Stimulated activated CD4-positive, alpha-beta T cell treated with anti-CD3 and anti-CD28 coated beads, TNF-alpha, amount 100 ng/mL, for 48 hours (primary cell): ENCODE data around the gene PPM1F.
"Not testable (repeated sequence)": the region's sequence is repeated elsewhere in the genome, so short reads cannot be mapped to it uniquely, and the experiment has no call there.

Experiments used
- DNase-seq, 3 donors: peaks; one replicate each; pipeline ENCODE4 v3.0.0-alpha.2; 2020; ENCODE audit warnings: low read depth in 3 of 3

Gene PPM1F

GRCh38 chr22:21942407-21943343, 10.0 kb downstream of the PPM1F start:
- DNase-seq = no peak

- no peak for DNase-seq
Observed at GRCh38 chr22:21941921-21942320, 10.7 kb downstream of the PPM1F start.

DNA sequence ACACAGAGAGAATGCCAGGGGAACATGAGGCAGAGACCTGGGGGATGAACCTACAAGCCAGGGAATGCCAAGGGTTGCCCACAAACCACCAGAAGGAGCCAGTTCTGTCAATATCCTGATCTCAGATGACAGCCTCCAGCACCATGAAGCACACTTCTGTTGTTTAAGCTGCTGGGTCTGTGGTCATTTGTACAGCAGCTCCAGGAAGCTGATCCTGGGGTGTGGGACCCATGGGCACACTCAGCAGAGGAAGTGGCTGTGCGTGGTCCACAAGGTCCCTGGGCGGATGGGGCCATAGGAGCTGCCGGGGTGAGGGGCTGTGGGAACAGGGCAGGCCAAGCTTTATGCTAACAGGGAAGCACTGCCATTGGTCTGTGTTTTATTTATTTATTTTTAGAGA, 12.1 kb downstream of the PPM1F start:
- DNase-seq = no peak

GRCh38 chr22:21939935-21940334, 12.7 kb downstream of the PPM1F start:
- DNase-seq = not testable (repeated sequence)

DNA sequence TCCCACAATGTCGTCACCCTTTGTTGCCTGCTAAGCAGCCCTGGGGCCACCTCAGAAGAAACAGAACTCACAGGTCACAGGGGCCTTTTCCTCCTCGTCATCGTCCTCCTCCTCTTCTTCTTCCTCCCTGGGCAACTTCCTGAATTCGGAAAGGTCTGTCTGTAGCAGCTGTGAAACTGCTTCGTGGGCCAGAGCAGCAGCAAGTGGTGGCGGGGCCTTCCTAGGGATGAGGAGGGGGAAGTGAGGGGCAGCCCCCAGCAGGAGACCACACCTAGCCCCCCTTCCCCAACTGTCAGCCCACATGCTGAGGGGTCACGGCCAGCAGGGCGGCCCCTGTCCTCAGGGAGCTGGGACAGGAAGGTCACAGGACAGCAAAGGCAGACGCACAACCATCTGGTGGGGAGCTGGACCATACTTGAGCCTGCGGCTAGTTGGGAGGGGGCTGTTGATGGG, 13.2 kb downstream of the PPM1F start:
- DNase-seq = no peak

DNA sequence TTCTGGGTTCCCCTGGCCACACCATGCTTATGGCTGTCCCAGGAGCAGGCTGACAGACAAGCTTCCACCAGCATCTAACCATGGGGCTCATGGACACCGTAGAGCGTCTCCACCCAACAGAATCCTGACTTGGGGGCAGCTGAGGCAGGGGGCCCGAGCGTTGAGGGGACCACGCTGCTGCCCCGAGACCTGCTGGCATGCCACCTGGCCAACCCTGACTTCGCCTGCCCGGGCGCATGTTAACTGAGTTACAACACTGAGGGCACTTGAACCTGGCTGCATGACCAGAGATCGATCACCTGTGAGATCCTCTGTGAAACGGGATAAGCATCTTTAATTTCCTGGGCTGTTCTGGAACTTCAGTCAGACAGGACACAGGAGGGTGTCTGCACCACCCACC, 13.7 kb downstream of the PPM1F start:
- DNase-seq = no peak

DNA sequence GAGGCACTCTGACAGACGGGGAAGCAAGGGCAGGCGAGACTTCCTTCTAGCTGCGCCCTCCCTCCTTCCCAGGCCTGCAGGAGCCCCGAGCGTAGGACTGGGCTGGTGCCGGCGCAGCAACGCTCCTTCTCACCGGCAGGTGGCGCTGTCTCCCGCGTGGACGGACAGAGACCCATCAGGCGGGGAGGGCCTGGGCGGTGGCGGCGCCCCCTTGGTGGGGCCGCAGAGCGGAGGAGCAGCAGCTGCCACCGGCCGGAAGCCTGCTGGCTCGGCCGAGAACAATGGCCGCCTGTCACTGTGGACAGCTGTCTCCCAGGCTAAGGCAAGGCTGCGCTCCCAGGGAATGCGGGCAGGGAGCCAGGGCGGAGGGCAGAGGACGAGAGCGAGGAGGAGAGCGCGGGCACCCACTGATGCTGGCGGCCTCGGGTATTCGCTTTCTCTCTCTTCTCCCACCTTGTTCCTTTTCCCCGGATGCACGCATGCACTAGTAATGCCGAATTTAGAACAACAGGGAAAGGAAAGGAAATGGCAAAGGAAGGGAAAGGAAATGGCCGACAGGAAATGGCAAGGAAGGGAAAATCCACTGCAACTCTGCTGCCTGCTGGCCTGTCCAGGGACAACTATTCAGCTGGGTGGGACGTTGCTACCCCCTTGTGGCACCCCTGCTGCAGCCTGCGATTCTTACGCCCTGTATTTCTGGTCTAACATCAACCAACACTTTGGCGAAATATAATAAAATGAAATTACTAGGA, 14.4 kb downstream of the PPM1F start:
- peak; percentile 80 to 91 (median 84) for DNase-seq

GRCh38 chr22:21937821-21938070, 14.9 kb downstream of the PPM1F start:
- no peak for DNase-seq

DNA sequence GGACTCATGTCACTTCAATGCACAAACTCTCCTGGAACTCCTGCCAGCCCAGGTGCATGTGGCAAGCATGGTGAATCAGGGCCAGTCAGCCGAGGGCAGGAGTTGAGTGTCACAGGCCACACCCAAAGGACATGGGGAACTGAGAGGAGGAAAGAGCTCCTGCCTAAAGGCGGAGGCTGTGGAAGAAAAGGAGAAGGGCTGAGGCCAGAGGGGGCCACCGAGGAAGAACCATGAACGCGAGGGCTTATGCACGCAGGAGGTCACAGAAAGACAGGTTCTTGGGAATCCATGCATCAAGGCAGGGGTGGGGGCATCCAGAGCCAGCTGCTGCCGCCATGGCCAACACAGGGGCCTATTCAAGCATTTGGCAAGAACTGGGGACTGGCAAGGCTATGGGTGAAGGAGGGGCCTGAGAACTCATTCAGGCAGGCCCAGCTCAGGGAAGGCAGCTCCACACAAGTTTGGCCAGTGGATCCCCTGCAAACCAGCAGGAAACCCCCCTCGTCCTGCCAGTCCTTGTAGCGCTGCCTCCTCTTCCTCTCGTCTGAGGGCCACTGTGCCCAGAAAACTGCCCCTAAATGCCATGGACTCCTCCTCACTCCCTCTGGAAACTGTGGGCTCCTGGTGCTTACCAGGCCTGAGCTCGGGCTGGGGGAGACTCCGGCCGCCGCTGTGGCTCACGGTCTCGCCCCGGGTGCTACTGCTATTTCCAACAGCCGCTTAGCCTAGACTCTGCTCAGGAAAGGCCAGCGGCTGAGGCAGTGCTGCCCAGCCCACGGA, 15.4 kb downstream of the PPM1F start:
- DNase-seq = no peak

DNA sequence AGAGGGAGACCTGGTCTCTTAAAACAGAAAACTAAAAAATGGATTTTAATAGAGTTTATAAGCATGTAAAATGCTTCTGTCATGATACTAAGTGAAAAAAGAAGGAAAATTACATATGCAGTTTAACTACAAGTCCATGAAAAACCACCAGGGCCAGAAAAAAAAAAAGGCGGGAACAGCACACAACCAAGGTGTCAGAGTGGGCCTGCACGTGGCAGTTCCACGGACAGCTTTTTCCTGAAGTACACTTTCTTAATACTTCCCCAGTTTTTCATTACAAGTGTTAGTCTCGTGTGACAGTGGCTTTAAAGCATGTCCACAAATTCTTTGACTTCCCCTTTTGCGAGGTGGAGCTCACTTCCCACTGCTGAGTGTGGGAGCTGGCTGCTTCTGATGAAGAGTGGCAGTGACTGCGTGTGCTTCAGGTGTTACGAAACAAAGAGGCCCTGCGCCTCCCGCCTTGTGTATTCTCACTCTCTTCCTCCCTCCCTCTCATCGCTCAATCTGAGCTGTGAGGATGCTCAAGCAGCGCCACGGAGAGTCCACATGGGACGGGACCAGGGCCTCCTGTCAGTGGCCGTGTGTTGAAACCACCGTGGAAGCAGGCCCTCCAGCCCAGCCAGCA, 16.4 kb downstream of the PPM1F start:
- no peak for DNase-seq

DNA sequence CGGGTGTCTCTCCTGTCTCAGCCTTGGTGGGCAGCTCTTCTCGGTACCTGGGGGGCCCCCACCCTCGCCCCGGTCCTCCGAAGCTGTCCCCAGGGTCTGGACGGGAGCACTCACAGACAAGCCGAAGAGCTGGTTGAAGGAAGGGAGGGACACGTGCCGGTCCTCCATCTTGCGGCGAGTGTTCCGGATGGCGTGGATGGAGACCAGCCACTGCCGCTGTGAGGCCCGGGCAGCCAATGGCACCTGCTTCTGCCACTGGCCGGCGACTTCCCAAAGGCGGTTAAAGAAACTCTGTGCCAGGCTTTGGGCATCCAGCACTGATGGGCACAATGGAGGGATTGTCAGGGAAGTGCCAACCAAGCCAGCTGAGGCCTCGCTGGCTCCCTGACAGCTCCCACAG, 18.7 kb downstream of the PPM1F start:
- no peak for DNase-seq

DNA sequence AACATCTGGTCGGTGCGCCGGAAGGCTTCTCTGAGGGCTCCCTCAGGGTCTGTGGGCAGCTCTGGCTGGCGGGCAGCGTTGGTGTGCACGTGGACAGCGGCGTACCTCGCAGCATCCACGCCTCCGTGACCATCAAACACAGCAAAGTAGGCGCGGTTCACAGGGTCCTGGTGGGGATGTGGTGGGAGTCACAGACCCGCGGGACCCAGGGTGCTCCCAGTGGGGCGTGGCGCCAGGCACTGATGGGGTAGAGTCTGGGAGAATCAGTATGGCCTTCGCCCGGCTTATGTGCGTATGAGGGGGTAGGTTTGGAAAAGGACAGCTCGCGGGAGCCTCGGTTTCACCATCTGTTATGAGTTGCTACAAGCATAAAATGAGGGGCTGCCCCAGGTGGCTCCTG, 19.2 kb downstream of the PPM1F start:
- no peak for DNase-seq

- DNase-seq = no peak
Observed at GRCh38 chr22:21932347-21932746, 20.3 kb downstream of the PPM1F start.

DNA sequence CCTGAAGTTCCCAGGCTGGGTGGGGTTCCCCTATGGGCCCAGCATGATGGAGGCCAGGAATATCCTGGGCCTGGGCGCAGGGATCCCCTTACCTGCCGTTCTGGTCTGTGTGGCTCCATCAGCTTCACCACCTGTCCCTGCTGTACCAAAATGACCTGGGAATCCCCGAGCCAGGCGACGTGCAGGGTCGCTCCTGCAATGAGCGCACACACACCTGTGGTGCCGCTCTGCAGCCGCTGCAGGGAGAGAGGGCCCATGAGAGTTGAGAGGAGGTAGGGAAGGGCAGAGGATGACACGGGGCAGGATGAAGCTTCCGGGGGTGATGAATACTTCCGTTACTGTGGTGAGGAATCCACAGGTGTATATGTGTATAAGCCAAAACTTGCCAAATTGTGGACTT, 21.6 kb downstream of the PPM1F start:
- no peak for DNase-seq

DNA sequence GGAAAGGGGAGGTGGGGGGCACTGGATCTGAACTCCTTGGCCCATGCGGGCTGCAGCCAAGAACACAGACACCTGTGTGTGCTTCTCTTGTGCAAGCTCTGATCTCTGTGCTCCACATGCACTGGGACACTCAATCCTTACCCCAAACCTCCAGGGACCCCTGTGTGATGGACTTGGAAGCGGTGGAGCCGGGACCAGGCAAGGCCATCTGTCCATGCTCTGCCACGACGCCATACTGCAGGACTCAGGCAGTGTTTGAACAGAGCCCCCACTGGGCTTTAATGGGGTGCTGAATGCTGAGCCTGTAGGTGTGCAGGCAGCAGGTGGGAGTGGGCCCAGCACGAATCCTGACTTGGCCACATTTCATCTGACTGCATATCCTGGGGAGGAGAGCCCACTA, 23.4 kb downstream of the PPM1F start:
- DNase-seq = no peak

DNA sequence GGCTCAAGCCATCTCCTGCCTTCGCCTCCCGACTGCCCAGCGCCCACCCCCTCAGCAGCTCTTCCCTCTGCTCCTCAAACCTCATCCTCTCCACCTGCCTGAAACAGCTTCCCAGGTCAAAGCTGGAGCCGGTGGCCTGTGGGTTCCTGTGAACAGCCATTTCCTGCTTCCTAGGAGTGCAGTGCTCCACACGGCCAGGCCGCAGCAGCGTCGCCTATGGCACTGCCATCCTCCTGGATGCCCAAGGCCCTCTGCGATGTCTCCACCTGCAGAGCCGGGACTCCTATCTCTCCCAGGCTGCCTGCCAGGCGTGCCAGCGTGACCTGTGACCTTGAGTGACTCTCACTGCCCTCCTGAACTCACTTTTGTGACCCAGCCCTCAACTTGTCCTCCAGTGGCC, 24.6 kb downstream of the PPM1F start:
- no peak for DNase-seq

DNA sequence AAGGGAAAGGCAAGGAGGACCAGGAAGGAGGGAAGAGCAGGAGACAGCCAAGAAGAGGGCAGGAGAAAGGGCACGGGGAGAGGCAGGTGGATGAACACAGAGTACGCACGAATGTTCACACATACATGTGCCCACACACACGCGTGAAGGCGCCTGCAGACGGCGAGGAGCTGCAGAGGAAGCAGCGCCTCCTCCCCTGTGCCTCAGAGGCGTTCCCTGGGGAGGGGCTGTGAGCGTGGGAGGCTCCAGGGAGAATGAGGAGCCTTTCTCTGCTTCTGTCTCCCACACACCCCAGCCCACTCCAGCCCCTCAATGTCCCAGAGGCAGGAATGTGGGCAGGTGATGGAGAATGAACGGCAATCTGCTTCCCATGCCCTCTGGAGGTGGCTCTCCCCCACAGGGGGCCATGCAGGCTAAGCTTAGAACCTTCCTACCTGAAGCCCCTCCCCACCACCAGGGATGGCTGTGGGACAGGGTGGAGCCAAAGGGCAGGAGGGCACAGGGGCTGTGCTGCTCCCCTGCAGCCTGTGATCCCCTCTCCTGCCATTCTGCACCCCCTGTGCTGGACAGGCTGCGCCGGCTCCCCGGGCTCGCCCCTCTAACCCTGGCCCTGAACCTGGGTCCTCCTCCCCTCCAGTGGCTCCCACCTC, 25.3 kb downstream of the PPM1F start:
- no peak for DNase-seq

GRCh38 chr22:21926728-21927127, 25.9 kb downstream of the PPM1F start:
- no peak for DNase-seq

GRCh38 chr22:21923163-21923561, 29.5 kb downstream of the PPM1F start:
- no peak for DNase-seq

GRCh38 chr22:21922370-21923162, 30.1 kb downstream of the PPM1F start:
- no peak for DNase-seq

- DNase-seq = no peak
Observed at GRCh38 chr22:21921729-21922128, 30.9 kb downstream of the PPM1F start.
